Uterus (tissue), 4 donors: ENCODE results near the gene MESP1. TPM values are rescaled to one million over a fixed set of nuclear protein-coding genes. Genes with fewer than 3 reads are reported as not detected.

Experiments used
- DNase-seq, 2 donors: peaks; one replicate each; pipeline ENCODE4 v3.0.0-alpha.2; 2019 to 2020
- H3K27ac ChIP-seq, 2 donors: fragments of 200-600 bp; sonication (generic); 1 replicate in 1 of 2; 2 replicates in 1 of 2; pipeline ENCODE4 v1.5.1; 2016 to 2018
- H3K27me3 ChIP-seq, 2 donors: fragments of 200-600 bp; sonication (generic); one replicate each; pipeline ENCODE4 v1.5.1; 2018 to 2019; ENCODE audit warnings: control low read depth in 1 of 2
- H3K36me3 ChIP-seq, 2 donors: fragments of 200-600 bp; sonication (generic); one replicate each; pipeline ENCODE4 v1.5.1; 2019; ENCODE audit warnings: control low read depth in 1 of 2
- H3K4me1 ChIP-seq, 2 donors: fragments of 200-600 bp; sonication (generic); one replicate each; pipeline ENCODE4 v1.5.1; 2018 to 2019; ENCODE audit warnings: control low read depth in 1 of 2
- H3K4me3 ChIP-seq, 2 donors: fragments of 200-600 bp; sonication (generic); 1 replicate in 1 of 2; 2 replicates in 1 of 2; pipeline ENCODE4 v1.5.1; 2018 to 2019; ENCODE audit warnings: mild to moderate bottlenecking in 1 of 2
- H3K9me3 ChIP-seq, 2 donors: fragments of 200-600 bp; sonication (generic); one replicate each; pipeline ENCODE4 v1.5.1; 2019; ENCODE audit warnings: control low read depth in 1 of 2
- POLR2A ChIP-seq, 2 donors: fragments of 450-650 bp; IDR thresholded peaks; one replicate each; pipeline ENCODE4 v1.6.1; 2016; ENCODE audit warnings: antibody characterized with exemption in 2 of 2, mild to moderate bottlenecking in 1 of 2, moderate library complexity in 1 of 2
- intact Hi-C: fragments of 100-400 bp; cut with DNase I; formaldehyde crosslinking; loops from one replicate; pipeline ENCODE4 v1.15.1; 2023; ENCODE audit warnings: low total_unique reads
- total RNA-seq, 4 donors: library from RNA; depleted of rRNA in 3 of 4; stranded (reverse); fragments of >200 nt in 3 of 4; gene quantifications; one replicate each; pipeline versions ENCODE4 v1.1.0 to v1.2.4, GENCODE V29; 2014 to 2023
- TF ChIP-seq, protein P1 (sequence below), 4 experiments: fragments of 200-600 bp in 2 of 4; fragments of 450-650 bp in 2 of 4; sonication (generic) in 2 of 4; IDR thresholded peaks; one replicate each; pipeline ENCODE4 v1.5.1; 2016 to 2019; ENCODE audit warnings: antibody characterized with exemption in 4 of 4, mild to moderate bottlenecking in 2 of 4, moderate library complexity in 1 of 4
- donor health status: DM: yes; HTN: yes; CAD: no.

Gene MESP1
- total RNA-seq, 4 donors from 2014 or later, result 1.0 to 6.5 (median 2.7) TPM; not detected in 1

DNA sequence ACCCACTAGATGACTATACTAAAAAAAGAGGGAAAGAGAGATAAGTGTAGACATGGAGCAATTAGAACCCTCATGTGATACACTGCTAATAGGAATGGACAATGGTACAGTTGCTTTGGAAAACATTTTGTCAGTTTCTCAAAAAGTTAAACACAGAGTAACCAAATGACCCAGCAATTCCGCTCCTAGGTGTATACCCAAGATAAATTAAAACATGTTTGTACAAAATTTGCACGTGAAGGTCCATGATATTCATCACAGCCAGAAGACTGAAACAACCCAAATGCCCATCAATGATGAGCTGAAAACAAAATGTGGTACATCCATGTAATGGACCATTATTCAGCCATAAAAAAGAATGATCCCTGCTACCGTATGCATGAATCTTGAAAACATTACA, 36.9 kb upstream of the MESP1 start:
- Histone ChIP-seq H3K4me1 (no peaks in the 10 kb centered on the region), H3K9me3 (no peaks in the 10 kb centered on the region), H3K27me3 (no peaks in the 10 kb centered on the region), H3K36me3 (no peaks in the 10 kb centered on the region), H3K4me3 (no peak overlapping the region), H3K27ac (no peak overlapping the region)
- intact Hi-C loops, result no loop called here
- TF ChIP-seq, protein P1, sequence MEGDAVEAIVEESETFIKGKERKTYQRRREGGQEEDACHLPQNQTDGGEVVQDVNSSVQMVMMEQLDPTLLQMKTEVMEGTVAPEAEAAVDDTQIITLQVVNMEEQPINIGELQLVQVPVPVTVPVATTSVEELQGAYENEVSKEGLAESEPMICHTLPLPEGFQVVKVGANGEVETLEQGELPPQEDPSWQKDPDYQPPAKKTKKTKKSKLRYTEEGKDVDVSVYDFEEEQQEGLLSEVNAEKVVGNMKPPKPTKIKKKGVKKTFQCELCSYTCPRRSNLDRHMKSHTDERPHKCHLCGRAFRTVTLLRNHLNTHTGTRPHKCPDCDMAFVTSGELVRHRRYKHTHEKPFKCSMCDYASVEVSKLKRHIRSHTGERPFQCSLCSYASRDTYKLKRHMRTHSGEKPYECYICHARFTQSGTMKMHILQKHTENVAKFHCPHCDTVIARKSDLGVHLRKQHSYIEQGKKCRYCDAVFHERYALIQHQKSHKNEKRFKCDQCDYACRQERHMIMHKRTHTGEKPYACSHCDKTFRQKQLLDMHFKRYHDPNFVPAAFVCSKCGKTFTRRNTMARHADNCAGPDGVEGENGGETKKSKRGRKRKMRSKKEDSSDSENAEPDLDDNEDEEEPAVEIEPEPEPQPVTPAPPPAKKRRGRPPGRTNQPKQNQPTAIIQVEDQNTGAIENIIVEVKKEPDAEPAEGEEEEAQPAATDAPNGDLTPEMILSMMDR (IDR thresholded peaks at IDR 0.05), result no peak
- TF ChIP-seq POLR2A (IDR thresholded peaks at IDR 0.05), result no peak
- DNase-seq, result no peak

DNA sequence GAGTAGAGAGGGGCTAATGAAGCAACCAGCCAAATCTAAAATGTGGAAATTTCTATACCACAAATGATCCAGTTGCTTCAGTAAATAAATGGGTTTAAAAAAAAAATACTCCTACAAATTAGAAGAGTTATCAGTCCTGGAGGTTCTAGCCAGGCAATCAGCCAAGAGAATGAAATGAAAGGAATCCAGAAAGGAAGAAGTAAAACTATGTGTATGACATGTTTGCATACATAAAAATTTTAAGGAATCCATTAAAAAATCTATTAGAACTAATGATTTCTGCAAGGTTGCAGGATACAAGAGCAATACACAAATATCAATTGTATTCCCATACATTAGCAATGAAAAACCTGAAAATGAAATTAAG, 34.7 kb upstream of the MESP1 start:
- intact Hi-C loops, result no loop called here
- no peaks in the 10 kb centered on the region for H3K4me1 ChIP-seq
- TF ChIP-seq, protein P1 (IDR thresholded peaks at IDR 0.05), result no peak
- no peak for TF ChIP-seq POLR2A (IDR thresholded peaks at IDR 0.05)
- H3K9me3 ChIP-seq, result no peaks in the 10 kb centered on the region
- no peak overlapping the region for H3K4me3 ChIP-seq
- no peak overlapping the region for H3K27ac ChIP-seq
- no peak for DNase-seq
- no peaks in the 10 kb centered on the region for H3K27me3 ChIP-seq
- no peaks in the 10 kb centered on the region for H3K36me3 ChIP-seq

DNA sequence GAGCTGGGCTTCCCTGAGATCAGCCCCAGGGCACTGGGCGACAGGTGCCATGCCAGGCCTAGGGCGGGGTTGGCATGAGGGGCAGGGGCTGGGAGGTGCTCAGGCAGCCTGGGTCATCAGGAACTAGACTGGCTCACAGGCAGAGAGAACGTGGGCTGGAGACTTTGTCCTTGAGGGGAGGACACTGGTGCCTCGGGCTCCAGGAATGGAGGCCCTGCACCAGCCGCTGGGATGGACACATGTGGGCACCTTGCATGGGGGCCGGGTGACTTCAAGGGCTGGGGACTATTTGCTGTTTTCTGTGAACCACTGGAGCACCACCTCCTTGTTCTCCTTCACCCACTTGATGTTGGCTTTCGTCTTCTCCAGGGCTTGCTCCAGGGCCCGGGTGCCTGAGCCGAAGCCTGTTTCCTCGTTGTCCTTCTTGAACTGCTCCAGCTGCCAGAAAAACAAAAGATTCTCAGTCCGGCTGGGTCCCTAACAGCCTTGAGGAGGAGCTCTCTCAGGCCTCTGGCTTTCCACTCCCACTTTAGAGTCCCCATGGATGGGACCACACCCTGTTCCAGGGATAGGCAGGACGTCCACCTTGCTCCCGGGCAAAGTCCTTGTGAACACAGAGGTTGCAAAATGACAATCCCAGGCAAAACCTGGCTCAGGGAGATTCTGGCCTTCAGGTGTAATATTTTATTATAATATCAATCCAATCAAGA, 34.2 kb upstream of the MESP1 start:
- intact Hi-C loops, result no loop called here
- H3K4me1 ChIP-seq, result no peaks in the 10 kb centered on the region

DNA sequence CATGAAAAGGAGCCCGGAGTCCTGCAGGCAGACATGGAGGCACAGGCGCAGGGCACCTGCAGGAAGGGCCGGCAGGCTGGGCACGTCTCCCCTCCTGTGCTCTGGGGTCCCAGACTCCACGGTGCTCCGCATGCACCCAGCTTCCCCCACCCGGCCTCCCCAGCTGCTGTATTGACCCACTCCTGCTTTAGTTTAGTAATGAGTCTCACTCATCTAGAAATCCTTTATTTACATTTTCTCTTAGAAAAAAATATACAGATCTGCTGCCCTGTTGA, 33.6 kb upstream of the MESP1 start:
- no peak for DNase-seq
- H3K9me3 ChIP-seq, result no peaks in the 10 kb centered on the region
- H3K27me3 ChIP-seq, result no peaks in the 10 kb centered on the region
- intact Hi-C loops, result no loop called here
- no peaks in the 10 kb centered on the region for H3K36me3 ChIP-seq
- TF ChIP-seq POLR2A (IDR thresholded peaks at IDR 0.05), result no peak
- TF ChIP-seq, protein P1 (IDR thresholded peaks at IDR 0.05), result no peak
- no peak overlapping the region for H3K27ac ChIP-seq
- no peak overlapping the region for H3K4me3 ChIP-seq
- H3K4me1 ChIP-seq, result no peaks in the 10 kb centered on the region

More for the DNA sequence above, 34.2 kb upstream of the MESP1 start:
- Histone ChIP-seq H3K4me3 (no peak overlapping the region), H3K27me3 (no peaks in the 10 kb centered on the region), H3K9me3 (no peaks in the 10 kb centered on the region), H3K27ac (no peak overlapping the region), H3K36me3 (no peaks in the 10 kb centered on the region)
- no peak for DNase-seq
- no peak for TF ChIP-seq POLR2A (IDR thresholded peaks at IDR 0.05)
- TF ChIP-seq, protein P1 (IDR thresholded peaks at IDR 0.05), result no peak

DNA sequence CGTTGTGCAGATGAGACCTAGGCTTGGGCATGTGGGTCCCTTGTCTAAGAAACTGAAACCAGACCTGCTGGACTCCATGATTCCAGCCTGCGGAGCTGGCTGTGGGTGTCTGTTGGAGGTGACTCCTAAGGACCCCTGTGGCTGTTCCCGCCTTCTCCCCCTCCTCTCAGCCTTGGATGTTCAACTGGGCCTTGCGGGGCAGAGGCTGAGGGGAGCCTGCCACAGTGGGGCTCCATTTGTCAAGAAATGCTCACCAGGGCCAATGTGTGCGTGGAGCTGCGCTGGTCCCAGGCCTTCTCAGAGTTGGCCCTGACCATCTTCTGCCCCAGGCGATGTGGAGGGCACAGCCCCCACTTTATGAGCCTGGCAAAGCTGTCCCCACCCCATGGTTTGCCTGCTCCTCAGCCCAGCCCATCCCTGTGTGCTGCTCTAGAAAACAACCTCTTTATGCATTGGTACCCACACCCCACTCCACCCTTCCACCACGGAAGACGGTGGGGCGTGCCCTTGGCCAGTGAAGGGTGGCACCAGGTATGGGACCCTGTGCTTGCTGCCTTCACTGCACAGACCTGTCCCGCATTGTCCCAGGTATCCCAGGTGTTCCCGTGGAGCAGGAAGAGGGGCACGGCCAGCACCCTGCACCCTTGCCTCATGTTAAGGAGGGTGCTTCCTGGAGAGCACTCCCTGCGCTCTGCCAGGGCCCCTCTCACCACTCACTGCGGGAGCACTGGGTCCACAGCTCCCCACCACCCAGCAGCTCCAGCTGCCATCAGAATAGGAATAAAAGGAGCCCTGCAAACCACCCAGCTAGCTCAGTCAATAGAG, 33.0 kb upstream of the MESP1 start:
- no peaks in the 10 kb centered on the region for H3K36me3 ChIP-seq
- TF ChIP-seq, protein P1 (IDR thresholded peaks at IDR 0.05), result no peak
- no peak for TF ChIP-seq POLR2A (IDR thresholded peaks at IDR 0.05)
- no peak overlapping the region for H3K27ac ChIP-seq
- H3K4me3 ChIP-seq, result no peak overlapping the region
- DNase-seq, result no peak
- H3K9me3 ChIP-seq, result no peaks in the 10 kb centered on the region
- H3K27me3 ChIP-seq, result no peaks in the 10 kb centered on the region
- H3K4me1 ChIP-seq, result no peaks in the 10 kb centered on the region
- intact Hi-C loops, result no loop called here
